ENCODE results near the gene FBXW12.
A peak's percentile ranks its signal among the peaks of the same experiment; 100 is the strongest.

Gene FBXW12

GRCh38 chr3:48436855-48437254 lies 64.8 kb downstream of the FBXW12 start:
- DNase-seq (ENCODE audit: low read depth) = no peak
- TF ChIP-seq, protein P1, sequence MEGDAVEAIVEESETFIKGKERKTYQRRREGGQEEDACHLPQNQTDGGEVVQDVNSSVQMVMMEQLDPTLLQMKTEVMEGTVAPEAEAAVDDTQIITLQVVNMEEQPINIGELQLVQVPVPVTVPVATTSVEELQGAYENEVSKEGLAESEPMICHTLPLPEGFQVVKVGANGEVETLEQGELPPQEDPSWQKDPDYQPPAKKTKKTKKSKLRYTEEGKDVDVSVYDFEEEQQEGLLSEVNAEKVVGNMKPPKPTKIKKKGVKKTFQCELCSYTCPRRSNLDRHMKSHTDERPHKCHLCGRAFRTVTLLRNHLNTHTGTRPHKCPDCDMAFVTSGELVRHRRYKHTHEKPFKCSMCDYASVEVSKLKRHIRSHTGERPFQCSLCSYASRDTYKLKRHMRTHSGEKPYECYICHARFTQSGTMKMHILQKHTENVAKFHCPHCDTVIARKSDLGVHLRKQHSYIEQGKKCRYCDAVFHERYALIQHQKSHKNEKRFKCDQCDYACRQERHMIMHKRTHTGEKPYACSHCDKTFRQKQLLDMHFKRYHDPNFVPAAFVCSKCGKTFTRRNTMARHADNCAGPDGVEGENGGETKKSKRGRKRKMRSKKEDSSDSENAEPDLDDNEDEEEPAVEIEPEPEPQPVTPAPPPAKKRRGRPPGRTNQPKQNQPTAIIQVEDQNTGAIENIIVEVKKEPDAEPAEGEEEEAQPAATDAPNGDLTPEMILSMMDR (IDR thresholded peaks at IDR 0.05; ENCODE audit: low read length, missing control alignments) = no peak
- no peak overlapping the region for H3K4me3 ChIP-seq (replicated peaks; ENCODE audit: low read depth, low read length)

GRCh38 chr3:48437812-48438211 lies 65.8 kb downstream of the FBXW12 start:
- H3K4me3 ChIP-seq (replicated peaks; ENCODE audit: low read depth, low read length) = no peak overlapping the region
- DNase-seq (ENCODE audit: low read depth) = no peak
- TF ChIP-seq, protein P1 (IDR thresholded peaks at IDR 0.05; ENCODE audit: low read length, missing control alignments) = no peak

- peak; percentile 95 for DNase-seq (ENCODE audit: low read depth)
- TF ChIP-seq, protein P1 (IDR thresholded peaks at IDR 0.05; ENCODE audit: low read length, missing control alignments) = no peak
- peak within 1 kb of the TSS; percentile 95 for H3K4me3 ChIP-seq (replicated peaks; ENCODE audit: low read depth, low read length)
Measured at GRCh38 chr3:48439820-48440589, 68.0 kb downstream of the FBXW12 start, which contains the start of the genes CCDC51 and TMA7. CCDC51 (minus strand) TSS chr3:48440119; CDS start chr3:48435128, 4,991 bp downstream. TMA7 (plus strand) TSS chr3:48440257; CDS start chr3:48440297, 40 bp downstream.

DNA sequence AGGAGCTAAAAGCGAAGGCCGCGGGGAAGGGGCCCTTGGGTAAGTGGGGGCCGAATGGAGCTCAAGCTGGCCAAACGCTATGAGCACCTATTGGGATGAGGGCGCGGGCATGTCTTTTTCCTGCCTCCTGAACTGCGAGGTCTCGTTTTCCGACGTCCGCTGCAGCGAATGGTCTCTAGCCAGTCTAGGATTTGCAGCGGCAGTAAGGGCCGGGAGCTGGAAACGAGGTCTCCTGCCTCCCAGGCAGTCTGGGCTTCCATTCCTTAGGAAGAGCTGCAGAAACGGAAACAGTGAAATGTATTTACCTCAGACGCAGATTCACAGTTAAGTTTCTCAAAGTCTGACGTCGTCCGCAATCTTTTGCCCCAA lies 68.6 kb downstream of the FBXW12 start:
- peak; percentile 30 for DNase-seq (ENCODE audit: low read depth)
- TF ChIP-seq, protein P1 (IDR thresholded peaks at IDR 0.05; ENCODE audit: low read length, missing control alignments) = no peak
- H3K4me3 ChIP-seq (replicated peaks; ENCODE audit: low read depth, low read length) = peak overlapping the region; percentile 95

DNA sequence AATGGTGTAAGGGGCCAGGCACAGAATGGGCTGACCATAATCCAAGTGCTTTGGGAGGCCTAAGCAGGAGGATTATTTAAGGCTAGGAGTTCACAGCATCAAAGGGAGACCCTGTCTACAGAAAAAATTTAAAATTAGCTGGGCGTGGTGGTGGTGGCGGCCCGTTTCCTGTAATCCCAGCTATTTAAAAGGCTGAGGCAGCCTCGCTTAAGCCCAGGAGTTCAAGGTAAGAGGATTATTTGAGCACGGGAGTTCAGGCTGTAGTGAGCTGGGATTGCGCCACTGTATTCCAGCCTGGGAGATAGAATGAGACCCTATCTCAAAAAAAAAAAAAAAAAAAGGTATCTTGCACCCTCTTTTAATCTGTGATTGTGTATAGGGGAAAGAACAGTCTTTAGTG lies 69.9 kb downstream of the FBXW12 start:
- DNase-seq (ENCODE audit: low read depth) = no peak
- peak overlapping the region; percentile 95 for H3K4me3 ChIP-seq (replicated peaks; ENCODE audit: low read depth, low read length)
- TF ChIP-seq, protein P1 (IDR thresholded peaks at IDR 0.05; ENCODE audit: low read length, missing control alignments) = no peak
